ENCODE measurements around the gene UGT8. TPM values are rescaled to one million over a fixed set of nuclear protein-coding genes. Genes with fewer than 3 reads are reported as not detected.

UGT8 gene
- total RNA-seq, 1 donor from 2014 or later = 0.25 TPM

DNA sequence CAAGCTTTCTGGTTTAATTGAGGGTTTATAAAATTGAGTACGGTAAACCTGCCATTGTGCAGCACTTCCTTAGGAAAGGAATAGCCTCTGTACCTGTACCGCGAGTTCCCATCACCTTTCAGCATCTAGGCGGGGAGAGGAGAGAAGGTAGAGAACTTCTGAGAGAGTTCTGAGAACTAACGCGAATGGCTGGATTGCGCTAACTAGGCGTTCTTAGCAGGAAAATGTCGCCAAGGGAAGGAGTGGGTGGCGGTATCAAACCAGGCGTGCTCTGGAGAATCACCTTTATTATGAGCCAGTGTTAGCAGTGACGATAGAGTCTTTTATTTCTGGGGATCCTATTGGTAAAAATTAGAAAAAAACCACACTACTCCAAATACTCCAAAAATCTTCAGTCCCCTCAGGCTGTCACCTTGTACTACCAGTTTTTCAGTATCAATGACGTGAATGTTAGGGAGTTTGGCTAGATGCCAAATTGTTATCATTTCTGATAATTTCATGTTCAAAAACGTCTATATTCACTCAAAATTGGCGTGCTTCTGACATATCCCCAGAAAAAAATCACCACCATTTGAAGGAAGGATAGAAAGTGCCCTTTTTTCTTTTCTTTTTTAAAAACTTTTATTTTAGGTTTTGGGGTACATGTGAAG lies 1.4 kb downstream of the UGT8 start:
- intact Hi-C loops (cut with DNase I) = no loop called here
- H3K27me3 ChIP-seq = no peaks in the 10 kb centered on the region
- no peak overlapping the region for H3K27ac ChIP-seq
- H3K4me3 ChIP-seq = peak overlapping the region; percentile 47 to 50
- H3K36me3 ChIP-seq = no peaks in the 10 kb centered on the region
- peaks cover 18% of the 10 kb centered on the region for H3K4me1 ChIP-seq
- no peak for DNase-seq (ENCODE audit: extremely low spot score in 2 of 2)
- no peaks in the 10 kb centered on the region for H3K9me3 ChIP-seq
- no peak for TF ChIP-seq POLR2A (IDR thresholded peaks at IDR 0.05)
- TF ChIP-seq POLR2AphosphoS5 (IDR thresholded peaks at IDR 0.05; ENCODE audit: insufficient read depth in 1 of 2, low read depth in 1 of 2) = no peak
- TF ChIP-seq, protein P1, sequence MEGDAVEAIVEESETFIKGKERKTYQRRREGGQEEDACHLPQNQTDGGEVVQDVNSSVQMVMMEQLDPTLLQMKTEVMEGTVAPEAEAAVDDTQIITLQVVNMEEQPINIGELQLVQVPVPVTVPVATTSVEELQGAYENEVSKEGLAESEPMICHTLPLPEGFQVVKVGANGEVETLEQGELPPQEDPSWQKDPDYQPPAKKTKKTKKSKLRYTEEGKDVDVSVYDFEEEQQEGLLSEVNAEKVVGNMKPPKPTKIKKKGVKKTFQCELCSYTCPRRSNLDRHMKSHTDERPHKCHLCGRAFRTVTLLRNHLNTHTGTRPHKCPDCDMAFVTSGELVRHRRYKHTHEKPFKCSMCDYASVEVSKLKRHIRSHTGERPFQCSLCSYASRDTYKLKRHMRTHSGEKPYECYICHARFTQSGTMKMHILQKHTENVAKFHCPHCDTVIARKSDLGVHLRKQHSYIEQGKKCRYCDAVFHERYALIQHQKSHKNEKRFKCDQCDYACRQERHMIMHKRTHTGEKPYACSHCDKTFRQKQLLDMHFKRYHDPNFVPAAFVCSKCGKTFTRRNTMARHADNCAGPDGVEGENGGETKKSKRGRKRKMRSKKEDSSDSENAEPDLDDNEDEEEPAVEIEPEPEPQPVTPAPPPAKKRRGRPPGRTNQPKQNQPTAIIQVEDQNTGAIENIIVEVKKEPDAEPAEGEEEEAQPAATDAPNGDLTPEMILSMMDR (IDR thresholded peaks at IDR 0.05) = no peak

DNA sequence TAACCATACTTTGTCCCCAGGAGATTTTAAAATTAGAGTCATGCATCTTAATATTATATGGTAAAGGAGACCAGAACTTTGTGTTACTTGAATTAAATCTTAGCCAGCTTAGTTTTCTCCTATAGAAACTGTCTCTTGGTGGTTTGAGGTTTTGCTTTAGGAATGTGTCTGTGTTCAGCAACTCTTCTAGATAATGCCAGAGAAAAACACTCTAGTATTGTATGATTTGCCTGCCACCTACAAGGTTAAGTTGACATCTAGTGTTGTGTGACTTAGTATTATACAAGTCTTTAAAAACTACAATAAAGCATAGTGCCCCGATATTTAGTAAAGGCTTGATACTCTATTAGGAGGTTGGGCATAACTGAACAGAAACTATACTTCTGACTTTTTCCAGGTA lies 2.1 kb downstream of the UGT8 start:
- H3K4me3 ChIP-seq = no peak overlapping the region
- peaks cover 18% of the 10 kb centered on the region for H3K4me1 ChIP-seq
- no peak for DNase-seq (ENCODE audit: extremely low spot score in 2 of 2)
- no peak overlapping the region for H3K27ac ChIP-seq
- H3K36me3 ChIP-seq = no peaks in the 10 kb centered on the region
- H3K27me3 ChIP-seq = no peaks in the 10 kb centered on the region
- H3K9me3 ChIP-seq = no peaks in the 10 kb centered on the region
- intact Hi-C loops (cut with DNase I) = no loop called here
- TF ChIP-seq POLR2A (IDR thresholded peaks at IDR 0.05) (no peak), POLR2AphosphoS5 (IDR thresholded peaks at IDR 0.05; ENCODE audit: insufficient read depth in 1 of 2, low read depth in 1 of 2) (no peak)
- TF ChIP-seq, protein P1 (IDR thresholded peaks at IDR 0.05) = no peak

DNA sequence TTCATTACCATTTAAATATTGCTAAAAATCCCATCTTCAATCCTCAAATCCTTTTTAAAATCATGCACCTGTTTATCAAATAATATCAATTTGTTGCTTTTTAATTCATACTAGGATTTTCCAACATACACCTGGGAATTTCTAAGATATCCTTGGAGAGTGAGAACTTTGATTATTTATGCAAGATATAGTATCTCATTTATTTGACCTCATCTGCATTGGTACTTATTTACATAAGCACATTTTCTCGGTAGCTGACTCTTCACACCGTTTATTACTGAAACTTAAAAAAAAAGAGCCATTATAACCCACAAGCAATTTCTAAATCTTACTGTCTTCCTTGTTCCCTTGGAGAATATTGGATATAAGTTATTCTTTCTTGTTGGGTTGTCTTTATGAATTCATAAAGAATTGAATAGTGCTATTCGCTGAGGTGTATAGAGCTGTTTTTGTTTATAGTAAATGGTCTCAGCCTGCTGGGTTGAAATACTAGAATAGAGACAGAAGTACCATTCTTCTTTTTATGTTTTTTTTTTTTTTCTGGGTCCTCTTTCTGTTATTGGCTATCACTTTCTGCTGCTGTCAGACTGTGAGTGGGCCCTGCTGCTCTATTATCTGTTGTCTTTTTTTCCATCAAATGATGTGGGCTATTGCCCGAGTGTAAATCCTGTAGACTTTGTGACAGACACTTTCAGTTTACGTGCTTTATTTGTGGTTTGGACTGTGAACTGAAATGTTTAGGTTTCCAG lies 2.9 kb downstream of the UGT8 start:
- H3K36me3 ChIP-seq = no peaks in the 10 kb centered on the region
- no peak overlapping the region for H3K4me3 ChIP-seq
- intact Hi-C loops (cut with DNase I) = no loop called here
- TF ChIP-seq POLR2AphosphoS5 (IDR thresholded peaks at IDR 0.05; ENCODE audit: insufficient read depth in 1 of 2, low read depth in 1 of 2) = no peak
- no peak for TF ChIP-seq POLR2A (IDR thresholded peaks at IDR 0.05)
- TF ChIP-seq, protein P1 (IDR thresholded peaks at IDR 0.05) = no peak
- H3K9me3 ChIP-seq = no peaks in the 10 kb centered on the region
- H3K4me1 ChIP-seq = peaks cover 18% of the 10 kb centered on the region
- no peak overlapping the region for H3K27ac ChIP-seq
- no peaks in the 10 kb centered on the region for H3K27me3 ChIP-seq
- DNase-seq (ENCODE audit: extremely low spot score in 2 of 2) = no peak

DNA sequence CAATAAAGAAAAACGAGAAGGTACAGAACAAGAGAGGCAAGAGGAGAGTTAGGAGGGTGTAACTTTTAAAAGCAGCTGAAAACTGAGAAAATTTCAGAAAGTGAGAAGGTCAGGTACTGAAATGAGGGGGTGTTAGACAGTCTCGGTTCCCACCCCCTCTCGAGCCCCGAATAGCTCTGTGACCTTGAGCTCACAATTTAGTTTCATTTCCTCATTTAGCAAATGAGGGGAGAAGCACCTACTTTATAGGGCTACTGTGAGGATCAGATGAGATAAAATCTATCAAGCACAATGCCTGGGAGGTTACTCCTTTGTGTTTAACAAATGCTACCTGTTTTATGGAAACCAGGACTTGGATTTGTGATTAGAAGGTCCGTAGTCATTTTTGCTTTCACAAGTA lies 4.9 kb downstream of the UGT8 start:
- intact Hi-C loops (cut with DNase I) = no loop called here

More for the DNA sequence above, 4.9 kb downstream of the UGT8 start:
- no peak for TF ChIP-seq POLR2AphosphoS5 (IDR thresholded peaks at IDR 0.05; ENCODE audit: insufficient read depth in 1 of 2, low read depth in 1 of 2)
- TF ChIP-seq, protein P1 (IDR thresholded peaks at IDR 0.05) = no peak
- no peak for TF ChIP-seq POLR2A (IDR thresholded peaks at IDR 0.05)
- H3K27ac ChIP-seq = no peak overlapping the region
- H3K9me3 ChIP-seq = no peaks in the 10 kb centered on the region
- H3K36me3 ChIP-seq = no peaks in the 10 kb centered on the region
- no peak for DNase-seq (ENCODE audit: extremely low spot score in 2 of 2)
- no peak overlapping the region for H3K4me3 ChIP-seq
- peaks cover 11% of the 10 kb centered on the region for H3K4me1 ChIP-seq
- no peaks in the 10 kb centered on the region for H3K27me3 ChIP-seq
